BLaER1 (cell line): Measurements from ENCODE around the gene ABCF2.

Source experiments
- H3K27ac ChIP-seq: shearing (Covaris generic); formaldehyde crosslinking; 2 replicates; pipeline ENCODE4 v1.8.1; 2022
- H3K27me3 ChIP-seq: shearing (Covaris generic); formaldehyde crosslinking; 2 replicates; pipeline ENCODE4 v1.8.1; 2022
- H3K36me3 ChIP-seq: shearing (Covaris generic); formaldehyde crosslinking; 2 replicates; pipeline ENCODE4 v1.8.1; 2022
- H3K4me1 ChIP-seq: shearing (Covaris generic); formaldehyde crosslinking; 2 replicates; pipeline ENCODE4 v1.8.1; 2022
- H3K4me2 ChIP-seq: shearing (Covaris generic); formaldehyde crosslinking; 2 replicates; pipeline ENCODE4 v1.8.1; 2022
- H3K4me3 ChIP-seq: shearing (Covaris generic); formaldehyde crosslinking; 2 replicates; pipeline ENCODE4 v1.8.1; 2022
- H3K9ac ChIP-seq: shearing (Covaris generic); formaldehyde crosslinking; 2 replicates; pipeline ENCODE4 v1.8.1; 2022
- H3K9me3 ChIP-seq: shearing (Covaris generic); formaldehyde crosslinking; 2 replicates; pipeline ENCODE4 v1.8.1; 2022
- H4K20me1 ChIP-seq: shearing (Covaris generic); formaldehyde crosslinking; 2 replicates; pipeline ENCODE4 v1.8.1; 2022
- Cebpa-rat ChIP-seq: shearing (Covaris generic); IDR thresholded peaks from 2 replicates; pipeline ENCODE4 v1.8.1; 2022

The ABCF2 gene

GRCh38 chr7:151269511-151269910 lies 42.5 kb upstream of the ABCF2 start:
- Histone ChIP-seq H3K27me3 (no peaks in the 10 kb centered on the region; the same call in 1 of the 2 replicates), H3K27ac (no peak overlapping the region), H3K4me1 (peaks cover 5% of the 10 kb centered on the region; the same call in 1 of the 2 replicates), H3K4me3 (no peak overlapping the region), H4K20me1 (no peaks in the 10 kb centered on the region), H3K36me3 (no peaks in the 10 kb centered on the region), H3K9ac (no peak overlapping the region), H3K4me2 (no peak overlapping the region), H3K9me3 (no peaks in the 10 kb centered on the region)
- TF ChIP-seq Cebpa-rat: no peak

GRCh38 chr7:151265351-151265931 lies 38.4 kb upstream of the ABCF2 start:
- H3K4me3 ChIP-seq: no peak overlapping the region
- H3K36me3 ChIP-seq: no peaks in the 10 kb centered on the region
- H3K4me1 ChIP-seq: no peaks in the 10 kb centered on the region
- no peak overlapping the region for H3K4me2 ChIP-seq
- H3K27me3 ChIP-seq: no peaks in the 10 kb centered on the region
- H4K20me1 ChIP-seq: no peaks in the 10 kb centered on the region
- H3K9me3 ChIP-seq: no peaks in the 10 kb centered on the region
- H3K9ac ChIP-seq: no peak overlapping the region
- TF ChIP-seq Cebpa-rat: no peak
- H3K27ac ChIP-seq: no peak overlapping the region

DNA sequence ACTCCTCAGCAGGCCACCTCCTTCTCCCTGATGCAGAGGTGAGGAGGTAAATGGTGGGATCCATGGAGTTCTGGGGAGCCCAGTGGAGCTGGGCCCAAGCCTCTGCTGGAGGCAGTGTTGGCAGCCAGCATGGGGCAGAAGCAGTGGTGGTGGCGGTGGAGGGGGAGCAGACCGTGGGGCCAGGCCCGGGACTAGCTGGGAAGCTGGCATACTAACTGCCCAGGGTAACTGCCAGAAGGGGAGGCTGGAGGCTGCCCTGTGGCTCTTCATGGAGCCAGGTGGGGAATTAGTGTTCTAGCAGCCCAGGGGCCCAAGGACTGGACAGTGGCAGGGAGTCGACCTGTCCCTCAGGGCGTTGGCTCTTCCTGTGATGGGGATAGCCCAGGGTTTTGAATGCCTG lies 37.6 kb upstream of the ABCF2 start:
- Histone ChIP-seq H3K27ac (no peak overlapping the region), H3K27me3 (no peaks in the 10 kb centered on the region), H3K4me2 (no peak overlapping the region), H3K9me3 (no peaks in the 10 kb centered on the region), H3K4me1 (no peaks in the 10 kb centered on the region), H4K20me1 (no peaks in the 10 kb centered on the region), H3K4me3 (no peak overlapping the region), H3K36me3 (no peaks in the 10 kb centered on the region), H3K9ac (no peak overlapping the region)
- no peak for TF ChIP-seq Cebpa-rat

DNA sequence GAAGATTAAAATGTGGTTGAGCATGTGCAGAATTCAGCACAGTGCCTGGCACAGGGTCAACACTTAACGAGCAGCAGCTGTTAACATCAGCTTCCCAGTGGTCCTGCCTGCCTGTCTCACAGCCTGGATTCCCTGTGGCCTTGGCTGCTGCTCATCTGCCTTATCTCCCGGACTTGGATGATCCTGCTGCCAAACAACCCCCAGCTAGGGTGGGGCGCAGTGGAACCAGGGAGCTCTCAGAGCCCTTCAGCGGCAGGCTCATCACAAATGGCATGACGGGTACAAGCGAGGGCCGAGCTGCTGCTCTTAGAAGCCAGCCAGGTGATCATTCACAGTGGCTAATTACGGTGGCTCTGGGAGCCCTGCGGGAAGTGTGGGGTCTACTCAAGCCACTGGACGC lies 34.5 kb upstream of the ABCF2 start:
- no peaks in the 10 kb centered on the region for H3K4me1 ChIP-seq
- H3K9me3 ChIP-seq: no peaks in the 10 kb centered on the region
- H4K20me1 ChIP-seq: no peaks in the 10 kb centered on the region
- H3K4me3 ChIP-seq: no peak overlapping the region
- no peaks in the 10 kb centered on the region for H3K36me3 ChIP-seq
- no peak overlapping the region for H3K9ac ChIP-seq
- no peak overlapping the region for H3K27ac ChIP-seq
- no peak for TF ChIP-seq Cebpa-rat
- H3K4me2 ChIP-seq: no peak overlapping the region
- H3K27me3 ChIP-seq: peaks cover 16% of the 10 kb centered on the region

DNA sequence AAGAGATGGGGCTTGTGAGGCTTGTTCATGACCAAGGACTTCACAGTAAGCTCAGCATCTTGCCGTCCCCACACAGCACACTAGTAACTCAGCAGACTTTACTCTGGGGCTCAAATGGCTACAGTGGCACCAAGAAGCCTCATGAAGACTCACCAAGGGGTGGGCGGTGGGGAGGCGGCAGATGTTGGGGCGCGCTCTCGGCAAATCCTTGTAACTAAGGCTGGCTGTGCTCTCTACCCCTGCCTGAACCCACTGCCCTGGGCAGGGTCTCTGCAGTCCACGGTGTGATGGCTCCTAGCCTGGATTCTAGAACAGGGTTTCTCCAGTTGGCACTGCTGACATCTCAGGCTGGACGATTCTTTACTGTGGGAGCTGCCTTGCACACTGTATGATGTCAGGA lies 33.9 kb upstream of the ABCF2 start:
- H3K4me1 ChIP-seq: no peaks in the 10 kb centered on the region
- H3K4me3 ChIP-seq: no peak overlapping the region
- H3K4me2 ChIP-seq: no peak overlapping the region
- H3K9ac ChIP-seq: no peak overlapping the region
- H3K36me3 ChIP-seq: no peaks in the 10 kb centered on the region
- H4K20me1 ChIP-seq: no peaks in the 10 kb centered on the region
- H3K27me3 ChIP-seq: peaks cover 22% of the 10 kb centered on the region
- no peaks in the 10 kb centered on the region for H3K9me3 ChIP-seq
- no peak for TF ChIP-seq Cebpa-rat
- H3K27ac ChIP-seq: no peak overlapping the region

GRCh38 chr7:151260471-151260870 lies 33.5 kb upstream of the ABCF2 start:
- Histone ChIP-seq H3K9ac (no peak overlapping the region), H3K9me3 (no peaks in the 10 kb centered on the region), H3K36me3 (no peaks in the 10 kb centered on the region), H3K4me2 (no peak overlapping the region), H3K4me1 (no peaks in the 10 kb centered on the region), H4K20me1 (peaks cover under 1% of the 10 kb centered on the region; the same call in 1 of the 2 replicates), H3K27ac (no peak overlapping the region), H3K27me3 (peaks cover 26% of the 10 kb centered on the region), H3K4me3 (no peak overlapping the region)
- TF ChIP-seq Cebpa-rat: no peak

- no peak for TF ChIP-seq Cebpa-rat
- Histone ChIP-seq H3K4me1 (no peaks in the 10 kb centered on the region), H3K27me3 (peaks cover 51% of the 10 kb centered on the region), H3K4me3 (no peak overlapping the region), H3K4me2 (no peak overlapping the region), H3K27ac (no peak overlapping the region), H4K20me1 (peaks cover 22% of the 10 kb centered on the region; the same call in 1 of the 2 replicates), H3K36me3 (no peaks in the 10 kb centered on the region), H3K9me3 (no peaks in the 10 kb centered on the region), H3K9ac (no peak overlapping the region)
Observed at GRCh38 chr7:151257990-151258389, 31.0 kb upstream of the ABCF2 start.

DNA sequence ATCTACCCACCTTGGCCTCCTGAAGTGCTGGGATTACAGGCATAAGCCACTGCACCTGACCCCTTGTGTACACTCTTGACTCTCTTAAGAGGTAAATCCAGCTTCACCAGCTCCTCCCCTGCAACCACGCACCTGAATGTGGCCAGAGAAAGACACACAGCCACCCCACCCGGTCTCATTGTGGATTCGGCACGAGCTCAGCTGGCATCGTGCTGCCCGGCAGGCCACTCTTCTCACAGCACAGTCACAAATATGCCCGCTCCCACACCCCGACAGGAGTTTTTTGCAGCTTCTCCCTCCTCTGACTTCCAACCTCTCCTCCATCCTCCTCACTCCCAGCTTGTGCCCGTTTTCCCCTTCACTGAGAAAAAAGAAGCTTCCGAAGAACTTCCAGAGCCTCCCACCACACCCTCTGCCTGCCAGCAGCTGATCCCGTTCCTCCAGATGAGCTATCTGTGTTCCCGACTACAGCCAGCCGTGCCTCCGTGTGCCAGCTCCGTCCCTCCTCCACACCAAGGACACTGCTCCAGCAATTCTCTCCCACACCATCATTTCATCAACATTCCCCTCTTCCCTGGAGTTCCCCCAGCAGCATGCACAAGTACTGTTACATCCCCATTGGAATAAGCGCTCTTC lies 29.5 kb upstream of the ABCF2 start:
- Histone ChIP-seq H3K4me2 (no peak overlapping the region), H3K9ac (no peak overlapping the region), H4K20me1 (peaks cover 36% of the 10 kb centered on the region), H3K36me3 (no peaks in the 10 kb centered on the region), H3K27ac (no peak overlapping the region), H3K9me3 (no peaks in the 10 kb centered on the region), H3K27me3 (peaks cover 66% of the 10 kb centered on the region), H3K4me1 (peaks cover 8% of the 10 kb centered on the region), H3K4me3 (no peak overlapping the region)
- no peak for TF ChIP-seq Cebpa-rat

- Histone ChIP-seq H3K9ac (no peak overlapping the region), H3K27ac (no peak overlapping the region), H3K4me2 (no peak overlapping the region), H3K9me3 (no peaks in the 10 kb centered on the region), H3K4me3 (no peak overlapping the region), H3K27me3 (peaks cover 77% of the 10 kb centered on the region), H4K20me1 (peaks cover 48% of the 10 kb centered on the region), H3K36me3 (no peaks in the 10 kb centered on the region), H3K4me1 (peaks cover 13% of the 10 kb centered on the region)
- no peak for TF ChIP-seq Cebpa-rat
Observed at GRCh38 chr7:151255390-151255789, 28.4 kb upstream of the ABCF2 start.

GRCh38 chr7:151254851-151255250 lies 27.8 kb upstream of the ABCF2 start:
- H3K27ac ChIP-seq: no peak overlapping the region
- no peaks in the 10 kb centered on the region for H3K36me3 ChIP-seq
- no peak overlapping the region for H3K9ac ChIP-seq
- peaks cover 82% of the 10 kb centered on the region for H3K27me3 ChIP-seq
- H3K4me2 ChIP-seq: no peak overlapping the region
- H4K20me1 ChIP-seq: peaks cover 53% of the 10 kb centered on the region
- H3K4me1 ChIP-seq: peaks cover 15% of the 10 kb centered on the region
- no peak overlapping the region for H3K4me3 ChIP-seq
- no peak for TF ChIP-seq Cebpa-rat
- no peaks in the 10 kb centered on the region for H3K9me3 ChIP-seq
